HAP-1 (cell line): ENCODE measurements around the gene ZNF892.
"Not testable (repeated sequence)": the region's sequence is repeated elsewhere in the genome, so short reads cannot be mapped to it uniquely, and the experiment has no call there.

ENCODE experiments used
- DNase-seq, 2 experiments: peaks; one replicate each; pipeline ENCODE4 v3.0.0-alpha.2; 2016 to 2020; ENCODE audit warnings: low spot score in 2 of 2
- H3K27me3 ChIP-seq: fragments of 250-450 bp; sonication (Bioruptor Pico); 2 replicates; pipeline ENCODE4 v1.5.1; 2020; ENCODE audit warnings: low read depth, mild to moderate bottlenecking, moderate library complexity
- H3K36me3 ChIP-seq: fragments of 250-450 bp; sonication (Bioruptor Pico); replicated peaks from 2 replicates; pipeline ENCODE4 v1.5.1; 2020; ENCODE audit warnings: mild to moderate bottlenecking
- H3K4me1 ChIP-seq: fragments of 250-450 bp; sonication (Bioruptor Pico); 2 replicates; pipeline ENCODE4 v1.5.1; 2020; ENCODE audit warnings: mild to moderate bottlenecking
- H3K4me3 ChIP-seq: fragments of 250-450 bp; sonication (Bioruptor Pico); 2 replicates; pipeline ENCODE4 v1.5.1; 2020; ENCODE audit warnings: mild to moderate bottlenecking, moderate library complexity
- H3K9me3 ChIP-seq: fragments of 250-450 bp; sonication (Bioruptor Pico); 2 replicates; pipeline ENCODE4 v1.5.1; 2020; ENCODE audit warnings: mild to moderate bottlenecking, moderate library complexity
- in situ Hi-C: fragments of 300-500 bp; cut with MboI; formaldehyde crosslinking; loops from 3 replicates; pipeline ENCODE4 v1.14.3; 2020; ENCODE audit warnings: low sequenced_read_pairs, inconsistent platforms, mixed read lengths

ZNF892 gene

GRCh38 chr2:95240556-95240955 is 33.2 kb downstream of the ZNF892 start:
- Histone ChIP-seq H3K4me3 (no peak overlapping the region), H3K27me3 (no peaks in the 10 kb centered on the region), H3K9me3 (no peaks in the 10 kb centered on the region), H3K36me3 (no peaks in the 10 kb centered on the region), H3K4me1 (no peaks in the 10 kb centered on the region)
- in situ Hi-C loops: no loop called here
- no peak for DNase-seq

- H3K36me3 ChIP-seq, H3K27me3 ChIP-seq, H3K4me1 ChIP-seq, DNase-seq, H3K4me3 ChIP-seq, H3K9me3 ChIP-seq, in situ Hi-C loops: not testable (repeated sequence)
Observed at GRCh38 chr2:95242084-95242483, 34.8 kb downstream of the ZNF892 start.
